Thyroid gland (tissue), 4 donors: ENCODE measurements around the gene MYCN.

Source experiments
- POLR2A ChIP-seq, 2 donors: fragments of 450-650 bp; IDR thresholded peaks; one replicate each; pipeline ENCODE4 v1.6.1; 2017; ENCODE audit warnings: antibody characterized with exemption in 2 of 2, mild to moderate bottlenecking in 2 of 2, moderate library complexity in 1 of 2
- TF ChIP-seq, protein P1 (sequence below), 6 experiments: fragments of 200-600 bp in 3 of 6; fragments of 450-650 bp in 3 of 6; sonication (generic) in 3 of 6; IDR thresholded peaks; one replicate each; pipeline ENCODE4 v1.5.1; 2016 to 2019; ENCODE audit warnings: antibody characterized with exemption in 6 of 6, mild to moderate bottlenecking in 2 of 6, inconsistent platforms in 1 of 6, moderate library complexity in 1 of 6

DNA sequence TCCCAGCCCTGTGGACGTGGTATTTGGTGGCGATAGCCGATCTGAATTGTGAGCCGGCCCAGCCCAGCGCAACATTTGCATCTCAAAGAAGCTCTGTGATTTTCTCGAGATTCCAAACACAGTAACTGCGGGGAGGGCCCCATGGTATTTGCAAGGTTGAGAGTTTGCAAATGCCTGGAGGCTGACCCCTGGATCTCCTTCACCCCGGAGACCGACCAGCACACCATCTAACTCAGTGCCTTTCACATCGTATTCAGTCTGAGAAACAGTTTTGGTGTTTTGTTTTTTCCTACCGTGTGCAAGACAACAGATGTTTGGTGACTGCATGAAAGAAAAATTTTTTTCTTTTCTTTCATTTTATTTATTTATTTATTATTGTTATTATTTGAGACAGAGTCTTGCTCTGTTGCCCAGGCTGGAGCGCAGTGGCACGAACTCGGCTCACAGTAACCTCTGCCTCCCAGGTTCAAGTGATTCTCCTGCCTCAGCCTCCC lies 40.3 kb downstream of the MYCN start:
- TF ChIP-seq, protein P1, sequence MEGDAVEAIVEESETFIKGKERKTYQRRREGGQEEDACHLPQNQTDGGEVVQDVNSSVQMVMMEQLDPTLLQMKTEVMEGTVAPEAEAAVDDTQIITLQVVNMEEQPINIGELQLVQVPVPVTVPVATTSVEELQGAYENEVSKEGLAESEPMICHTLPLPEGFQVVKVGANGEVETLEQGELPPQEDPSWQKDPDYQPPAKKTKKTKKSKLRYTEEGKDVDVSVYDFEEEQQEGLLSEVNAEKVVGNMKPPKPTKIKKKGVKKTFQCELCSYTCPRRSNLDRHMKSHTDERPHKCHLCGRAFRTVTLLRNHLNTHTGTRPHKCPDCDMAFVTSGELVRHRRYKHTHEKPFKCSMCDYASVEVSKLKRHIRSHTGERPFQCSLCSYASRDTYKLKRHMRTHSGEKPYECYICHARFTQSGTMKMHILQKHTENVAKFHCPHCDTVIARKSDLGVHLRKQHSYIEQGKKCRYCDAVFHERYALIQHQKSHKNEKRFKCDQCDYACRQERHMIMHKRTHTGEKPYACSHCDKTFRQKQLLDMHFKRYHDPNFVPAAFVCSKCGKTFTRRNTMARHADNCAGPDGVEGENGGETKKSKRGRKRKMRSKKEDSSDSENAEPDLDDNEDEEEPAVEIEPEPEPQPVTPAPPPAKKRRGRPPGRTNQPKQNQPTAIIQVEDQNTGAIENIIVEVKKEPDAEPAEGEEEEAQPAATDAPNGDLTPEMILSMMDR (IDR thresholded peaks at IDR 0.05) = no peak
- TF ChIP-seq POLR2A (IDR thresholded peaks at IDR 0.05) = no peak
